ENCODE results near the gene TMPRSS9.

DNA sequence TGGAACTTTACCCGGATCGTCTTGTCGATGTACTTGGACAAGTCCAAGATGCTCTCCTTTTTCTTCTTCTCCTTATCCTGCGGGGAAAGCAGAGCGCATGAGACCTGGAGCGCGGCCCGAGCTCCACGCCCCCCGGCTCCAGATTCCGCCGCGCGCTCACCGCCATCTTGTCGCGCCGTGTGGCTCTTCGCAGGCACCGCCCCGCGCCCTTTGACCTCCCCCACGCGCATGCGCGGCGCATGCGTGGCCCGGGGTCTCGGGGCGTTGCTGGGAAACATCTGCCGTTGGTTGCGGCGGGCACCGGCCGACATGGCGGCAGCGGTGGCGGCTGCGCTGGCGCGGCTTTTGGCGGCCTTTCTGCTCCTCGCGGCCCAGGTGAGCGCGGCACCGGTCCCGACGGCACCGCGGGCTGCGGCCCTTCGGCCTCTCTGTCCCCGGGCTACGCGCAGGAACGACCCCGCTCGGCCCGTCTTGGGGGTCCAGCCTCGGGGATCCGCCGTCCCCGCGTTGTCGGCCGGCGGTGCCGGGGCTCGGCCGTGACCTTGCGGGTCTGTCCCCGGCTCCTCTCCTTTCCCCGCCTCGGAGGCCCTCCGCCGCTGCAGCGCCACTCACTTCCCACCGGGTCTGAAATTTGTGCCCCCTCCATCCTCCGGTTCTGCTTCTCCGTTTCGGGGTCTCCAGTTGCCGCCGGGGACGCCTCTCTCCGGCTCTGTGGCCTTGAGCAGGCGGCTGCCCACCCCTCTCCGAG lies 31.5 kb upstream of the TMPRSS9 start, which contains the start of the genes LSM7 and SPPL2B:
- TF ChIP-seq, protein P1, sequence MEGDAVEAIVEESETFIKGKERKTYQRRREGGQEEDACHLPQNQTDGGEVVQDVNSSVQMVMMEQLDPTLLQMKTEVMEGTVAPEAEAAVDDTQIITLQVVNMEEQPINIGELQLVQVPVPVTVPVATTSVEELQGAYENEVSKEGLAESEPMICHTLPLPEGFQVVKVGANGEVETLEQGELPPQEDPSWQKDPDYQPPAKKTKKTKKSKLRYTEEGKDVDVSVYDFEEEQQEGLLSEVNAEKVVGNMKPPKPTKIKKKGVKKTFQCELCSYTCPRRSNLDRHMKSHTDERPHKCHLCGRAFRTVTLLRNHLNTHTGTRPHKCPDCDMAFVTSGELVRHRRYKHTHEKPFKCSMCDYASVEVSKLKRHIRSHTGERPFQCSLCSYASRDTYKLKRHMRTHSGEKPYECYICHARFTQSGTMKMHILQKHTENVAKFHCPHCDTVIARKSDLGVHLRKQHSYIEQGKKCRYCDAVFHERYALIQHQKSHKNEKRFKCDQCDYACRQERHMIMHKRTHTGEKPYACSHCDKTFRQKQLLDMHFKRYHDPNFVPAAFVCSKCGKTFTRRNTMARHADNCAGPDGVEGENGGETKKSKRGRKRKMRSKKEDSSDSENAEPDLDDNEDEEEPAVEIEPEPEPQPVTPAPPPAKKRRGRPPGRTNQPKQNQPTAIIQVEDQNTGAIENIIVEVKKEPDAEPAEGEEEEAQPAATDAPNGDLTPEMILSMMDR (IDR thresholded peaks at IDR 0.05): no peak
- TF ChIP-seq EP300 (IDR thresholded peaks at IDR 0.05) (no peak), POLR2A (IDR thresholded peaks at IDR 0.05) (peak; percentile 61)

All from ovary (tissue), 3 donors.